HG03460 (cell line): Measurements from ENCODE around the gene EXOC6.
"Not testable (repeated sequence)": the region's sequence is repeated elsewhere in the genome, so short reads cannot be mapped to it uniquely, and the experiment has no call there.

Experiments
- ATAC-seq: cut with Tn5 transposase; IDR thresholded peaks from one replicate; pipeline ENCODE4 v1.9.1; 2021; ENCODE audit not compliant: unreplicated experiment

The EXOC6 gene

DNA sequence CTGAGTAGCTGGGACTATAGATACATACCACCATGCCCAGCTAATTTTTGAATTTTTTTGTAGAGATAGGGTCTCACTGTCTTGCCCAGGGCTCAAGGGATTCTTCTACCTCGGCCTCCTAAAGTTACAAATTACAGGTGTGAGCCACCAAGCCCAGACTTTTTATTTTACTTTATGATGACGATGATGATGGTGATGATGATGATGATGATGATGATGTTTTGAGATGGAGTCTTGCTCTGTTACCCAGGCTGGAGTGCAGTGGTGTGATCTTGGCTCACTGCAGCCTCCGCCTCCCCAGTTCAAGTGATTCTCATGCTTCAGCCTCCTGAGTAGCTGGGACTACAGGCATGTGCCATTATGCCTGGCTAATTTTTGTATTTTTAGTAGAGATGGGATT lies 252.8 kb downstream of the EXOC6 start:
- not testable (repeated sequence) for ATAC-seq

DNA sequence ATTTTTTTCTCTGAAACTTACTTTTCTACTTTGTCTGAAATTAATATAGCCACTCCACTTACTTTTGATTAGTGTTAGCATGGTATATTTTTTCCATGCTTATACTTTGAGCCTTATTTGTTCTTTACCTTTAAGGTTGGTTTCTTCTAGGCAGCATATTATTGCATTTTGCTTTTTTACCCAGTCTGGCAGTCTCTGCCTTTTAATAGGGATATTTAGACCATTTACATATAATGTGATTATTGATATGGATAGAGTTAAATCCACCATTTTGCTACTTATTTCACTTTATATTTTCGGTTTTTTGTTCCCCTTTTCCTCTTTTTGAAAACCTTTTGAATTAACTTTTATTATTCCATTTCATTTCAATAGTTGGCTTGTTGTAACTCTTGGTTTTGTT lies 255.6 kb downstream of the EXOC6 start:
- no peak for ATAC-seq

- no peak for ATAC-seq
Observed at GRCh38 chr10:93106631-93107072, 258.3 kb downstream of the EXOC6 start.
